Tibial artery (tissue), 4 donors: ENCODE data around the gene PPFIA4.

Source experiments
- DNase-seq, 2 donors: peaks; one replicate each; pipeline ENCODE4 v3.0.0-alpha.2; 2019
- H3K27ac ChIP-seq, 2 donors: fragments of 200-600 bp; sonication (generic) in 1 of 2; 1 replicate in 1 of 2; 2 replicates in 1 of 2; pipeline ENCODE4 v1.5.1; 2018 to 2019; ENCODE audit warnings: mild to moderate bottlenecking in 1 of 2
- H3K27me3 ChIP-seq, 2 donors: fragments of 200-600 bp; sonication (generic) in 1 of 2; one replicate each; pipeline versions ENCODE4 v1.5.1 to v1.6.0; 2016 to 2019
- H3K36me3 ChIP-seq, 3 donors: fragments of 200-600 bp; sonication (generic) in 2 of 3; one replicate each; pipeline ENCODE4 v1.5.1; 2016 to 2019; ENCODE audit warnings: mild to moderate bottlenecking in 2 of 3
- H3K4me1 ChIP-seq, 4 donors: fragments of 200-600 bp; sonication (generic) in 2 of 4; 1 replicate in 3 of 4; 2 replicates in 1 of 4; pipeline ENCODE4 v1.5.1; 2016 to 2019
- H3K4me3 ChIP-seq, 2 donors: fragments of 200-600 bp; sonication (generic) in 1 of 2; 1 replicate in 1 of 2; 2 replicates in 1 of 2; pipeline ENCODE4 v1.5.1; 2018 to 2019; ENCODE audit warnings: mild to moderate bottlenecking in 2 of 2
- H3K9me3 ChIP-seq, 3 donors: fragments of 200-600 bp; sonication (generic) in 1 of 3; one replicate each; pipeline ENCODE4 v1.5.1; 2016 to 2019
- CTCF ChIP-seq, 2 experiments: fragments of 200-600 bp in 1 of 2; fragments of 450-650 bp in 1 of 2; IDR thresholded peaks; one replicate each; pipeline ENCODE4 v1.5.1; 2017 to 2019; ENCODE audit warnings: antibody characterized with exemption in 2 of 2, mild to moderate bottlenecking in 1 of 2, moderate library complexity in 1 of 2
- intact Hi-C: fragments of 100-400 bp; cut with DNase I; formaldehyde crosslinking; loops from one replicate; pipeline ENCODE4 v1.15.0; 2023; ENCODE audit warnings: low total_unique reads

PPFIA4 gene

GRCh38 chr1:203033287-203033686 is 7.0 kb downstream of the PPFIA4 start:
- Histone ChIP-seq H3K27me3 (no peaks in the 10 kb centered on the region), H3K36me3 (no peaks in the 10 kb centered on the region), H3K4me3 (no peak overlapping the region), H3K4me1 (peaks cover 0 to 31% (median 20%) of the 10 kb centered on the region in 4 donors), H3K9me3 (no peaks in the 10 kb centered on the region), H3K27ac (no peak overlapping the region)
- DNase-seq: no peak
- no peak for TF ChIP-seq CTCF (IDR thresholded peaks at IDR 0.05)
- intact Hi-C loops: no loop called here

GRCh38 chr1:203033917-203034316 is 7.6 kb downstream of the PPFIA4 start:
- no peak for TF ChIP-seq CTCF (IDR thresholded peaks at IDR 0.05)
- Histone ChIP-seq H3K9me3 (no peaks in the 10 kb centered on the region), H3K4me3 (no peak overlapping the region), H3K36me3 (no peaks in the 10 kb centered on the region), H3K27ac (no peak overlapping the region), H3K4me1 (peaks cover 0 to 31% (median 21%) of the 10 kb centered on the region in 4 donors), H3K27me3 (no peaks in the 10 kb centered on the region)
- DNase-seq: no peak
- intact Hi-C loops: no loop called here

- H3K9me3 ChIP-seq: no peaks in the 10 kb centered on the region
- H3K4me1 ChIP-seq: peaks cover 0 to 31% (median 17%) of the 10 kb centered on the region in 4 donors
- H3K4me3 ChIP-seq: no peak overlapping the region
- no peak for TF ChIP-seq CTCF (IDR thresholded peaks at IDR 0.05)
- H3K36me3 ChIP-seq: no peaks in the 10 kb centered on the region
- no peak overlapping the region for H3K27ac ChIP-seq
- H3K27me3 ChIP-seq: no peaks in the 10 kb centered on the region
- DNase-seq: peak in 1 of 2 donors; percentile 51
- intact Hi-C loops: loop anchor here (5.0 kb wide), 1 partner anchor 293 kb away; no protein-coding TSS in a partner anchor
Observed at GRCh38 chr1:203034422-203035110, 8.3 kb downstream of the PPFIA4 start.

- Histone ChIP-seq H3K27ac (no peak overlapping the region), H3K4me3 (no peak overlapping the region), H3K36me3 (no peaks in the 10 kb centered on the region), H3K9me3 (no peaks in the 10 kb centered on the region), H3K27me3 (no peaks in the 10 kb centered on the region), H3K4me1 (peaks cover 0 to 26% (median 17%) of the 10 kb centered on the region in 4 donors)
- DNase-seq: no peak
- intact Hi-C loops: loop anchor here (5.0 kb wide), 1 partner anchor 292 kb away; no protein-coding TSS in a partner anchor
- no peak for TF ChIP-seq CTCF (IDR thresholded peaks at IDR 0.05)
Observed at GRCh38 chr1:203035111-203036000, 9.1 kb downstream of the PPFIA4 start.

GRCh38 chr1:203036135-203036534 is 9.8 kb downstream of the PPFIA4 start:
- no peaks in the 10 kb centered on the region for H3K9me3 ChIP-seq
- no peak for DNase-seq
- no peak overlapping the region for H3K4me3 ChIP-seq
- H3K36me3 ChIP-seq: no peaks in the 10 kb centered on the region
- H3K27me3 ChIP-seq: no peaks in the 10 kb centered on the region
- intact Hi-C loops: loop anchor here (5.0 kb wide), 1 partner anchor 291 kb away; no protein-coding TSS in a partner anchor
- peaks cover 0 to 26% (median 17%) of the 10 kb centered on the region in 4 donors for H3K4me1 ChIP-seq
- no peak overlapping the region for H3K27ac ChIP-seq
- TF ChIP-seq CTCF (IDR thresholded peaks at IDR 0.05): no peak
